Mucosa of rectum (tissue), 2 donors: ENCODE measurements around the gene TRIM28.
"Not testable (repeated sequence)": the region's sequence is repeated elsewhere in the genome, so short reads cannot be mapped to it uniquely, and the experiment has no call there.

Experiments used
- H3K27ac ChIP-seq, 2 donors: one replicate each; pipeline ENCODE4 v1.7.0; 2013; ENCODE audit warnings: inconsistent platforms in 2 of 2, low read depth in 2 of 2, low read length in 2 of 2
- H3K27me3 ChIP-seq, 2 donors: one replicate each; pipeline ENCODE4 v1.7.0; 2013; ENCODE audit warnings: low read length in 2 of 2; ENCODE audit not compliant: control insufficient read depth in 2 of 2, insufficient read depth in 2 of 2
- H3K36me3 ChIP-seq, 2 donors: one replicate each; pipeline ENCODE4 v1.7.0; 2013; ENCODE audit warnings: low read length in 2 of 2; ENCODE audit not compliant: control insufficient read depth in 2 of 2, insufficient read depth in 2 of 2
- H3K4me1 ChIP-seq, 2 donors: one replicate each; pipeline ENCODE4 v1.7.0; 2013; ENCODE audit warnings: low read length in 2 of 2, mild to moderate bottlenecking in 1 of 2; ENCODE audit not compliant: control insufficient read depth in 2 of 2, insufficient read depth in 2 of 2
- H3K4me3 ChIP-seq, 2 donors: one replicate each; pipeline ENCODE4 v1.7.0; 2013; ENCODE audit warnings: low read length in 2 of 2
- H3K9ac ChIP-seq, 2 donors: one replicate each; pipeline ENCODE4 v1.7.0; 2013; ENCODE audit warnings: low read length in 2 of 2, low read depth in 1 of 2, mild to moderate bottlenecking in 1 of 2
- H3K9me3 ChIP-seq, 2 donors: one replicate each; pipeline ENCODE4 v1.7.0; 2013; ENCODE audit warnings: low read length in 2 of 2; ENCODE audit not compliant: control insufficient read depth in 2 of 2
- donor health status: healthy.
- donor health status: Normal muscosa, but diverticular disease.

Gene TRIM28

DNA sequence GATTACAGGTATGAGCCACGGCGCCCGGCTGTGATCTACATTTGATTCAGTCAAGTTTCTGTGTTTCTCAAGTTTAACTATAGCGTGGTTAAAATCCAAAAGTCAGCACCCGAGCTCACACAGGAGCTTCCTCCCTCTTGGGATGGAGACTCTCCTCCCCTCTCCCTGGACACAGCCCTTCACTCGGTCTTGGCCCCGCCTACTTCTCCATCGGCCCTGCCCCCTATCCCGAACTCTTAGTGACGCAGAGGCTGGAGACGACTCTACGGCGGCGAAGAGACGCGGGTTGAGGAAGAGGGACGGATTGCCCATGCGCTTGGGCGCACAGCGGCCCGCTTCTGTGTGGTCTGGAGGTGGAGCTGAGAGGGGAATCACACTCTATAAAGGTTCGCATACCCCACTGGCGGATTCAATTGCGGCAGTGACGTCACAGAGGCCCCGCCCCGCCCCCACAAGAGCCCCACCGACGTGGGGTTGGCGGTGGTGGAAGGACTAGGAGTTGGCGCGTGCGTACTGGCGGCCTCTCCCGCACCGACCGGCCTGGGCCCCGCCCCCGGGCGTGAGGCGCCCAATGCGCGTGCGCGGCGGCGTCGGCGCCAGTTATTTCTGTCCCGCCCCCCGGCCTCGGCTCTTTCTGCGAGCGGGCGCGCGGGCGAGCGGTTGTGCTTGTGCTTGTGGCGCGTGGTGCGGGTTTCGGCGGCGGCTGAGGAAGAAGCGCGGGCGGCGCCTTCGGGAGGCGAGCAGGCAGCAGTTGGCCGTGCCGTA, at the start of gene TRIM28:
Gene TRIM28, plus strand, starts transcription at position 239 of the 765 bp plus-strand sequence. CDS start 694 bp downstream, outside the sequence.
- no peaks in the 10 kb centered on the region for H3K9me3 ChIP-seq
- peaks cover 16% of the 10 kb centered on the region in 2 donors for H3K4me1 ChIP-seq
- peak within 1 kb of the TSS; percentile 98 for H3K27ac ChIP-seq
- H3K9ac ChIP-seq = peak within 1 kb of the TSS; percentile 79 to 86
- peaks cover 18 to 34% of the 10 kb centered on the region in 2 donors for H3K36me3 ChIP-seq
- H3K27me3 ChIP-seq = peaks cover 3 to 5% of the 10 kb centered on the region in 2 donors
- peak within 1 kb of the TSS; percentile 80 to 87 for H3K4me3 ChIP-seq

DNA sequence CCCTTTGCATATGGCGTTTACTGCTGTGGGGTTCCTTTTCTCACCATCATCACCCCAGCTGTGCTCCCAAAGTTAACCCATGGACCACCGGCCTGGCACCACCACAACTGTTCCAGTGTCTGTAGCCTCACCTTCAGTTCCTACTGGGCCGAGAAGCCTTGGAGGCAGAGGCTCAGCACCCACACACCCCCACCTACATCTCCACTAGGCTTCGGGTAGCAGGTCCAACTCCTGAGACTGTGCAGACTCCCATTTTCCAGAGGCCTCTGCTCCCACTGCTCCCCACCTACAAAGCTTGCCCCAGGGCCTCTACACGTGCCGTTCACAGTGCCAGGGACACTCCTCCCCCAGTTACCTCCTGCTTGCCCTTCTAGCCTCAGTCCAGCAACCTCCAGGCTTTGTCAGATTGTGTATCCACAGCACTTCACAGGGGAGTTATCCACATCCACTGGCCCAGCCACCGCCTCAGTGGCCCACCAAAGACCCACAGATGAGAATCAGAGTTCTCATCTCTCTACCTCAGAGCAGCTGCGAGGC, 46.2 kb upstream of the TRIM28 start:
- Histone ChIP-seq H3K27me3 (no peaks in the 10 kb centered on the region), H3K27ac (no peak overlapping the region), H3K36me3 (no peaks in the 10 kb centered on the region), H3K9me3 (peaks cover 0 to 1% of the 10 kb centered on the region in 2 donors), H3K4me1 (peaks cover 7 to 12% of the 10 kb centered on the region in 2 donors), H3K9ac (no peak overlapping the region), H3K4me3 (no peak overlapping the region)

GRCh38 chr19:58498316-58499020, 45.4 kb upstream of the TRIM28 start:
- H3K27ac ChIP-seq = peak overlapping the region in 1 of 2 donors; percentile 86
- peak overlapping the region in 1 of 2 donors; percentile 32 for H3K9ac ChIP-seq
- H3K36me3 ChIP-seq = no peaks in the 10 kb centered on the region
- H3K9me3 ChIP-seq = peaks cover 0 to 1% of the 10 kb centered on the region in 2 donors
- H3K4me1 ChIP-seq = peaks cover 7 to 12% of the 10 kb centered on the region in 2 donors
- peak overlapping the region; percentile 63 to 76 for H3K4me3 ChIP-seq
- no peaks in the 10 kb centered on the region for H3K27me3 ChIP-seq

- peak overlapping the region; percentile 85 to 86 for H3K27ac ChIP-seq
- no peaks in the 10 kb centered on the region for H3K36me3 ChIP-seq
- H3K4me1 ChIP-seq = peaks cover 7 to 12% of the 10 kb centered on the region in 2 donors
- H3K9ac ChIP-seq = peak overlapping the region; percentile 68 to 70
- H3K9me3 ChIP-seq = peaks cover 0 to 1% of the 10 kb centered on the region in 2 donors
- H3K4me3 ChIP-seq = peak overlapping the region; percentile 79 to 83
- H3K27me3 ChIP-seq = no peaks in the 10 kb centered on the region
These were observed 44.6 kb upstream of the TRIM28 start for GRCh38 chr19:58499021-58499927.

DNA sequence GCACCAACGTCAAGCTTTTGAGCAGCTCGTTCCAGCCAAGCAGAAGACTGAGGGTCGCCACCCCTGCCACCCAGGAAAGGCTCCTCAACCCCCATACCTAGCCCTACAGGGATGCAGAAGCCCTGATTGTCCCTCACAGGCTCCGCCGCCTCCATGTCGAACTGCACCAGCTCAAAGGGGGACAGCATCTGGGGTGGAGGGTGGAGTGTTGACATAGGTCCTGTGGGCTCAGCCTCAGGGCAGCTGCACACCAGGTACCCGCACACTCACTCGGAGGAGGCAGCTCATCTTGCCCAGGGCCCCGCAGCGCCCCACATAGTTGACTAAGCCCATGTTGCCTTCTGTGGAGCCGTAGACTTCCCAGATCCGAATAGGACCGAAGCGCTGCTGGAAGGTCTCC, 43.6 kb upstream of the TRIM28 start:
- Histone ChIP-seq H3K9ac (no peak overlapping the region), H3K27me3 (no peaks in the 10 kb centered on the region), H3K27ac (no peak overlapping the region), H3K9me3 (peaks cover 0 to 1% of the 10 kb centered on the region in 2 donors), H3K4me3 (peak overlapping the region; percentile 79 to 83), H3K4me1 (peaks cover 7 to 12% of the 10 kb centered on the region in 2 donors), H3K36me3 (no peaks in the 10 kb centered on the region)

DNA sequence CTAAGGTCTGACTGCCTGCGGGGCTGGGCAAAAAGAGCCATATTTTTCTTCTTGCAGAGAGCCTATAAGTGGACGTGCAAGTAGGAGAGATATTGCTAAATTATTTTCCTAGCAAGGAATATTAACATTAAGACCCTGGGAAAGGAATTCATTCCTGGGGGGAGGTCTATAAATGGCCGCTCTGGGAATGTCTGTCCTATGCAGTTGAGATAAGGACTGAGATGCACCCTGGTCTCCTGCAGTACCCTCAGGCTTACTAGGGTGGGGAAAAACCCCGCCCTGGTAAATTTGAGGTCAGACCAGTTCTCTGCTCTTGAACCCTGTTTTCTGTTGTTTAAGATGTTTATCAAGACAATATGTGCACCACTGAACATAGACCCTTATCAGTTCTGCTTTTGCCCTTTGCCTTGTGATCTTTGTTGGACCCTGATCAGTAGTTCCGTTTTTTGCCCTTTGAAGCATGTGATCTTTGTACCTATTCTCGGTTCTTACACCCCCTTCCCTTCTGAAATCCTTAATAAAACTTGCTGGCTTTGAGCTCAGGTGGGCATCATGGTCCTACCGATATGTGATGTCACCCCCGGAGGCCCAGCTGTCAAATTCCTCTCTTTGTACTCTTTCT, 36.2 kb upstream of the TRIM28 start:
- not testable (repeated sequence) for H3K9me3 ChIP-seq, H3K36me3 ChIP-seq, H3K4me3 ChIP-seq, H3K27me3 ChIP-seq, H3K27ac ChIP-seq, H3K9ac ChIP-seq
- peaks cover 11 to 15% of the 10 kb centered on the region in 2 donors for H3K4me1 ChIP-seq

- Histone ChIP-seq H3K36me3 (no peaks in the 10 kb centered on the region), H3K4me3 (no peak overlapping the region), H3K27me3 (no peaks in the 10 kb centered on the region), H3K4me1 (peaks cover 23 to 25% of the 10 kb centered on the region in 2 donors), H3K9ac (no peak overlapping the region), H3K27ac (no peak overlapping the region), H3K9me3 (no peaks in the 10 kb centered on the region)
These were observed 34.2 kb upstream of the TRIM28 start for GRCh38 chr19:58509731-58510083.

DNA sequence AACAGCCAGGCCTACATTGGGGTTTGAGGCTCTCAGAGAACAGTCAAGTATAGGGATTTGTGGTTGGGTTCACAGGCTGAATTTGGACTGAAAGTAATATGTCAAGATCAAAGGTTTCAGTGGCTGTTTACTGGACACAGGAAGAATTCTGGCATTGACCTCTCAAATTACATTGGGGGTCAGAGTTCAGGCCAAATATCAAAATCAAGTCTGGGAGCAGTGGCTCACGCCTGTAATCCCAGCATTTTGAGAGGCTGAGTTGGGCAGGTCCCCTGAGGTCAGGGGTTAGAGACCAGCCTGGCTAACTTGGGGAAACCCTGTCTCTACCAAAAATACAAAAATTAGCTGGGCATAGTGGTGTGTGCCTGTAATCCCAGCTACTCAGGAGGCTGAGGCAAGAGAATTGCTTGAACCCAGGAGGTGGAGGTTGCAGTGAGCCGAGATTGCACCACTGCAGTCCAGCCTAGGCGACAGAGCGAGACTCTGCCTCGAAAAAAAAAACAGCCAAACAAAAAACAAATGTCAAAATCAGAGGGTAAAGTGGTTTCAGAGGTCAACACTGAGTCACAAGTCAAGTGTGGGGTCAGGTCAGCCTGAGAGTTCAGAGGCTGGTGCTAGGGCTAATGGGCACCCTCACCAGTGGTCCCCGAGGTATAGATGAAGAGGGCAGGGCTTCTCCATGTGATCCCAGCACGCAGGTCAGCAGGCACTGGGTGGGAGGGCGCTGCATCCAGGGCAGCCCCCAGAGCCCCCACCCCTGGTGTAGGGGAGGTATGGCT, 33.6 kb upstream of the TRIM28 start:
- H3K9ac ChIP-seq = no peak overlapping the region
- no peaks in the 10 kb centered on the region for H3K9me3 ChIP-seq
- no peak overlapping the region for H3K4me3 ChIP-seq
- no peaks in the 10 kb centered on the region for H3K27me3 ChIP-seq
- no peak overlapping the region for H3K27ac ChIP-seq
- H3K4me1 ChIP-seq = peaks cover 23 to 27% of the 10 kb centered on the region in 2 donors
- no peaks in the 10 kb centered on the region for H3K36me3 ChIP-seq
